ENCODE results near the gene ATR. TPM values are rescaled to one million over a fixed set of nuclear protein-coding genes. Genes with fewer than 3 reads are reported as not detected.
"Not testable (repeated sequence)": the region's sequence is repeated elsewhere in the genome, so short reads cannot be mapped to it uniquely, and the experiment has no call there.

ATR gene
- total RNA-seq, 1 donor from 2014 or later: 47.4 TPM

DNA sequence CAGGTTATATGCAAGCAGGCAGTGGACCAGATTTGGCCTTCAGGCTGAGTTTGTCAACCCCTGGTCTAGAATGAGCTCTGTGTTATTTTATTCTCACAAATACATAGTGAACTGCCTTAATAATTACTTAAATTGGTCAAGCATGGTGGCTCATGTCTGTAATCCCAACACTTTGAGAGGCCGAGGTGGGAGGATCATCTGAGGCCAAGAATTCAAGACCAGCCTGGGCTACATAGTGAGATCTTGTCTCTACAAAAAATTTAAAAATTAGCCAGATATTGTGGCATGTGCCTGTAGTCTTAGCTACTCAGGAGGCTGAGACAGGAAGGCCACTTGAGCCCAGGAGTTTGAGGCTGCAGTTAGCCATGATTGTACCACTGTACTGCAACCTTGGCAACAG, 32.7 kb upstream of the ATR start:
- no peak overlapping the region for H3K27ac Mint-ChIP-seq
- H3K36me3 Mint-ChIP-seq (ENCODE audit: low read depth): no peaks in the 10 kb centered on the region
- CTCF ChIA-PET: no interaction called here
- no peak for ATAC-seq (ENCODE audit: low read depth)
- no peak overlapping the region for H3K4me3 Mint-ChIP-seq
- H3K4me1 Mint-ChIP-seq: no peaks in the 10 kb centered on the region
- TF ChIP-seq, protein P1, sequence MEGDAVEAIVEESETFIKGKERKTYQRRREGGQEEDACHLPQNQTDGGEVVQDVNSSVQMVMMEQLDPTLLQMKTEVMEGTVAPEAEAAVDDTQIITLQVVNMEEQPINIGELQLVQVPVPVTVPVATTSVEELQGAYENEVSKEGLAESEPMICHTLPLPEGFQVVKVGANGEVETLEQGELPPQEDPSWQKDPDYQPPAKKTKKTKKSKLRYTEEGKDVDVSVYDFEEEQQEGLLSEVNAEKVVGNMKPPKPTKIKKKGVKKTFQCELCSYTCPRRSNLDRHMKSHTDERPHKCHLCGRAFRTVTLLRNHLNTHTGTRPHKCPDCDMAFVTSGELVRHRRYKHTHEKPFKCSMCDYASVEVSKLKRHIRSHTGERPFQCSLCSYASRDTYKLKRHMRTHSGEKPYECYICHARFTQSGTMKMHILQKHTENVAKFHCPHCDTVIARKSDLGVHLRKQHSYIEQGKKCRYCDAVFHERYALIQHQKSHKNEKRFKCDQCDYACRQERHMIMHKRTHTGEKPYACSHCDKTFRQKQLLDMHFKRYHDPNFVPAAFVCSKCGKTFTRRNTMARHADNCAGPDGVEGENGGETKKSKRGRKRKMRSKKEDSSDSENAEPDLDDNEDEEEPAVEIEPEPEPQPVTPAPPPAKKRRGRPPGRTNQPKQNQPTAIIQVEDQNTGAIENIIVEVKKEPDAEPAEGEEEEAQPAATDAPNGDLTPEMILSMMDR (IDR thresholded peaks at IDR 0.05): no peak
- H3K9me3 Mint-ChIP-seq: no peaks in the 10 kb centered on the region
- intact Hi-C loops (cut with micrococcal nuclease): no loop called here
- no peaks in the 10 kb centered on the region for H3K27me3 Mint-ChIP-seq
- POLR2A ChIA-PET: no interaction called here
- no peak for DNase-seq

- TF ChIP-seq, protein P1 (IDR thresholded peaks at IDR 0.05): no peak
- H3K4me3 Mint-ChIP-seq: no peak overlapping the region
- ChIA-PET POLR2A (no interaction called here), CTCF (no interaction called here)
- intact Hi-C loops (cut with micrococcal nuclease): no loop called here
- no peaks in the 10 kb centered on the region for H3K27me3 Mint-ChIP-seq
- H3K4me1 Mint-ChIP-seq: no peaks in the 10 kb centered on the region
- DNase-seq (no peak), ATAC-seq (ENCODE audit: low read depth) (no peak)
- H3K36me3 Mint-ChIP-seq (ENCODE audit: low read depth): no peaks in the 10 kb centered on the region
- H3K9me3 Mint-ChIP-seq: no peaks in the 10 kb centered on the region
- H3K27ac Mint-ChIP-seq: no peak overlapping the region
Measured at GRCh38 chr3:142609136-142609535, 30.6 kb upstream of the ATR start.

DNA sequence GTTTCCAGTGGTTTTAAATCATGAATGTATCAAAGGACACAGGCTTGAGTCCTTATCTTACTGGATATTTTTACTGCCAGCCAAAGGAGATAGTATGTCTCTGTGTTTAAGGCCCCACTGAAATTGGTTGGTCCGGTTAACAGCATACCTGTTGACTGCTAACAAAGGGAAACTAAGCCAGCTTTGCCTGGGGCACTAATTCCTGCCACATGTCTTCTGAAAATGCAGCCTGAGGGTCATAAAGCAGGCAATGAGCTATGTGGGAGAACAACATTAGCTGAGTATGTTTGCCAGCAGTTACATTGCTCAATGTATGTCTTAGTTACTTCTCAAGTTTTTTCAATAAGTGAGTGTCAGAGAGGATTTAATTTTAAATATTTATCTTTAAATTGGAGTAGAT, 30.1 kb upstream of the ATR start:
- no peaks in the 10 kb centered on the region for H3K36me3 Mint-ChIP-seq (ENCODE audit: low read depth)
- H3K4me3 Mint-ChIP-seq: no peak overlapping the region
- POLR2A ChIA-PET: no interaction called here
- no peaks in the 10 kb centered on the region for H3K4me1 Mint-ChIP-seq
- ATAC-seq (ENCODE audit: low read depth) (no peak), DNase-seq (no peak)
- H3K27ac Mint-ChIP-seq: no peak overlapping the region
- CTCF ChIA-PET: no interaction called here
- intact Hi-C loops (cut with micrococcal nuclease): no loop called here
- H3K9me3 Mint-ChIP-seq: no peaks in the 10 kb centered on the region
- TF ChIP-seq, protein P1 (IDR thresholded peaks at IDR 0.05): no peak
- H3K27me3 Mint-ChIP-seq: no peaks in the 10 kb centered on the region

- TF ChIP-seq, protein P1 (IDR thresholded peaks at IDR 0.05): no peak
- H3K4me1 Mint-ChIP-seq: no peaks in the 10 kb centered on the region
- no peaks in the 10 kb centered on the region for H3K36me3 Mint-ChIP-seq (ENCODE audit: low read depth)
- no peaks in the 10 kb centered on the region for H3K9me3 Mint-ChIP-seq
- H3K27me3 Mint-ChIP-seq: peaks cover 1% of the 10 kb centered on the region
- CTCF ChIA-PET: no interaction called here
- POLR2A ChIA-PET: no interaction called here
- no peak overlapping the region for H3K27ac Mint-ChIP-seq
- ATAC-seq (ENCODE audit: low read depth) (no peak), DNase-seq (no peak)
- intact Hi-C loops (cut with micrococcal nuclease): no loop called here
- H3K4me3 Mint-ChIP-seq: no peak overlapping the region
Measured at GRCh38 chr3:142604940-142605339, 26.4 kb upstream of the ATR start.

DNA sequence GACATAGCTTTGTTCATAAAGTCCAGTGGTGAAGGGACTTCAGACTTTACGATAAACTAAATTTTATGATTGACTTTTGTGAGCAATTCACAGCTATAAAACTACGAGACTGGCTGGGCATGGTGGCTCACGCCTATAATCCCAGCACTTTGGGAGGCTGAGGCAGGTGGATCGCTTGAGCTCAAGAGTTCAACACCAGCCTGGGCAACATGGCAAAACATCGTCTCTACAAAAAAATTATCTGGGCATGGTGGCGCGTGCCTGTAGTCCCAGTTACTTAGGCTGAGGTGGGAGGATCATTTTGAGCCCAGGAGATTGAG, 24.8 kb upstream of the ATR start:
- H3K27me3 Mint-ChIP-seq; intact Hi-C loops (cut with micrococcal nuclease); H3K4me1 Mint-ChIP-seq; H3K36me3 Mint-ChIP-seq (ENCODE audit: low read depth); H3K4me3 Mint-ChIP-seq; CTCF ChIA-PET; DNase-seq; H3K9me3 Mint-ChIP-seq; H3K27ac Mint-ChIP-seq; POLR2A ChIA-PET; ATAC-seq (ENCODE audit: low read depth): not testable (repeated sequence)

GRCh38 chr3:142602619-142603385, 24.3 kb upstream of the ATR start:
- Mint-ChIP-seq H3K27me3 (peaks cover 4% of the 10 kb centered on the region), H3K27ac (no peak overlapping the region), H3K4me3 (no peak overlapping the region), H3K9me3 (no peaks in the 10 kb centered on the region), H3K36me3 (ENCODE audit: low read depth) (no peaks in the 10 kb centered on the region), H3K4me1 (no peaks in the 10 kb centered on the region)
- DNase-seq: no peak
- intact Hi-C loops (cut with micrococcal nuclease): no loop called here
- ChIA-PET CTCF (no interaction called here), POLR2A (no interaction called here)
- ATAC-seq (ENCODE audit: low read depth): no peak
- TF ChIP-seq, protein P1 (IDR thresholded peaks at IDR 0.05): no peak
